Smooth muscle cell (in vitro differentiated cells): ENCODE results near the gene ZDHHC3. TPM values are rescaled to one million over a fixed set of nuclear protein-coding genes. Genes with fewer than 3 reads are reported as not detected.

Experiments used
- DNase-seq: peaks from one replicate; lab custom pipeline; 2025; ENCODE audit not compliant: unreplicated experiment; lab: John Stamatoyannopoulos, UW
- H2AFZ ChIP-seq: fragments of 200-600 bp; sonication (generic); 2 replicates; pipeline ENCODE4 v1.6.0; 2016; ENCODE audit warnings: antibody characterized with exemption, low read depth, mild to moderate bottlenecking
- H3F3A ChIP-seq: fragments of 200-600 bp; sonication (generic); 2 replicates; pipeline ENCODE4 v1.6.0; 2017; ENCODE audit warnings: antibody characterized with exemption, low read depth
- H3K27ac ChIP-seq: fragments of 200-600 bp; sonication (generic); 2 replicates; pipeline ENCODE4 v1.5.1; 2016; ENCODE audit warnings: low read depth, mild to moderate bottlenecking
- H3K27me3 ChIP-seq: fragments of 200-600 bp; sonication (generic); 2 replicates; pipeline ENCODE4 v1.6.1; 2016; ENCODE audit warnings: low read depth, mild to moderate bottlenecking
- H3K36me3 ChIP-seq: fragments of 200-600 bp; sonication (generic); 2 replicates; pipeline ENCODE4 v1.5.1; 2016; ENCODE audit warnings: low read depth
- H3K4me1 ChIP-seq: fragments of 200-600 bp; sonication (generic); 2 replicates; pipeline ENCODE4 v1.5.1; 2016; ENCODE audit warnings: low read depth
- H3K4me2 ChIP-seq: fragments of 200-600 bp; sonication (generic); 2 replicates; pipeline ENCODE4 v1.6.0; 2016; ENCODE audit warnings: mild to moderate bottlenecking
- H3K4me3 ChIP-seq: fragments of 200-600 bp; sonication (generic); 2 replicates; pipeline ENCODE4 v1.5.1; 2016; ENCODE audit warnings: mild to moderate bottlenecking
- H3K79me2 ChIP-seq: fragments of 200-600 bp; sonication (generic); 2 replicates; pipeline ENCODE4 v1.6.0; 2016; ENCODE audit warnings: low read depth, mild to moderate bottlenecking
- H3K9ac ChIP-seq: fragments of 200-600 bp; sonication (generic); 2 replicates; pipeline ENCODE4 v1.6.0; 2016; ENCODE audit warnings: low read depth
- H3K9me3 ChIP-seq: fragments of 200-600 bp; sonication (generic); replicated peaks from 2 replicates; pipeline ENCODE4 v1.5.1; 2016; ENCODE audit warnings: low read depth
- H4K20me1 ChIP-seq: fragments of 200-600 bp; sonication (generic); 2 replicates; pipeline ENCODE4 v1.6.0; 2016; ENCODE audit warnings: low read depth
- CTCF ChIP-seq: fragments of 200-600 bp; sonication (generic); IDR thresholded peaks from 2 replicates; pipeline ENCODE4 v1.5.1; 2017; ENCODE audit warnings: borderline replicate concordance, mild to moderate bottlenecking, antibody characterized with exemption; ENCODE audit not compliant: insufficient read depth, poor library complexity, severe bottlenecking
- WGBS: methylation state at CpG from one replicate; pipeline ENCODE4 v1.1.7; 2016; ENCODE audit warnings: low lambda C conversion rate; 5-methylcytosine and 5-hydroxymethylcytosine counted together
- polyA plus RNA-seq: library from polyadenylated mRNA; unstranded; fragments of >200 nt; fragmentation: Nextera tagmentation; extraction: Ambion mirVana; gene quantifications from 2 replicates; pipeline ENCODE4 v1.2.1, GENCODE V29; 2016
- total RNA-seq: library from RNA; depleted of rRNA; stranded (reverse); fragments of >200 nt; gene quantifications from 2 replicates; pipeline ENCODE4 v1.2.3, GENCODE V29; 2014

Gene ZDHHC3
- total and polyA plus RNA-seq, 2 experiments from 2014 or later = 40.5 to 63.7 TPM

- peaks cover 84% of the 10 kb centered on the region for H4K20me1 ChIP-seq
- no peaks in the 10 kb centered on the region for H3F3A ChIP-seq
- no peak for DNase-seq
- no peaks in the 10 kb centered on the region for H3K27me3 ChIP-seq
- no peak overlapping the region for H3K9ac ChIP-seq
- 91% methylated on average over 4 of the region's 4 CpGs for WGBS
- no peak overlapping the region for H3K27ac ChIP-seq
- H3K36me3 ChIP-seq = no peaks in the 10 kb centered on the region
- peaks cover 22% of the 10 kb centered on the region for H3K79me2 ChIP-seq
- no peaks in the 10 kb centered on the region for H3K9me3 ChIP-seq
- no peak overlapping the region for H2AFZ ChIP-seq
- no peak overlapping the region for H3K4me2 ChIP-seq
- no peak for TF ChIP-seq CTCF
- H3K4me1 ChIP-seq = no peaks in the 10 kb centered on the region
- H3K4me3 ChIP-seq = no peak overlapping the region
Measured at GRCh38 chr3:44963571-44964325, 12.2 kb downstream of the ZDHHC3 start.

GRCh38 chr3:44962621-44963393 lies 13.2 kb downstream of the ZDHHC3 start:
- Histone ChIP-seq H3K36me3 (no peaks in the 10 kb centered on the region), H3K4me1 (no peaks in the 10 kb centered on the region), H4K20me1 (peaks cover 88% of the 10 kb centered on the region), H3K4me2 (no peak overlapping the region), H2AFZ (no peak overlapping the region), H3K27me3 (no peaks in the 10 kb centered on the region), H3K9me3 (no peaks in the 10 kb centered on the region), H3K27ac (peak overlapping the region; percentile 52), H3K4me3 (no peak overlapping the region), H3K9ac (no peak overlapping the region), H3K79me2 (peaks cover 22% of the 10 kb centered on the region), H3F3A (no peaks in the 10 kb centered on the region)
- WGBS = 65% methylated on average over 6 of the region's 6 CpGs
- no peak for TF ChIP-seq CTCF
- DNase-seq = no peak

- Histone ChIP-seq H3K4me3 (no peak overlapping the region), H2AFZ (no peak overlapping the region), H3K9ac (no peak overlapping the region), H3F3A (no peaks in the 10 kb centered on the region), H3K27me3 (no peaks in the 10 kb centered on the region), H4K20me1 (peaks cover 97% of the 10 kb centered on the region), H3K9me3 (no peaks in the 10 kb centered on the region), H3K36me3 (no peaks in the 10 kb centered on the region), H3K4me2 (no peak overlapping the region), H3K4me1 (no peaks in the 10 kb centered on the region), H3K27ac (no peak overlapping the region), H3K79me2 (peaks cover 22% of the 10 kb centered on the region)
- TF ChIP-seq CTCF = no peak
- WGBS = 83% methylated on average over 3 of the region's 3 CpGs
- DNase-seq = no peak
Measured at GRCh38 chr3:44961888-44962287, 14.1 kb downstream of the ZDHHC3 start.
